Femur (tissue), 1 donor: ENCODE data around the gene DLG5.
A peak's percentile ranks its signal among the peaks of the same experiment; 100 is the strongest.

Source experiments
- DNase-seq: peaks from one replicate; pipeline ENCODE4 v3.0.0-alpha.2; 2017

Gene DLG5

GRCh38 chr10:77926566-77927401 is at the start of gene DLG5:
TSS of gene DLG5 (minus strand) at chr10:77926755. CDS start at chr10:77926520, 235 bp downstream.
- DNase-seq: peak; percentile 82

GRCh38 chr10:77975086-77975666 is 48.6 kb upstream of the DLG5 start:
- no peak for DNase-seq

- no peak for DNase-seq
Measured at GRCh38 chr10:77974396-77975074, 48.0 kb upstream of the DLG5 start.

GRCh38 chr10:77973276-77973675 is 46.7 kb upstream of the DLG5 start:
- no peak for DNase-seq

- no peak for DNase-seq
Measured at GRCh38 chr10:77972148-77972547, 45.6 kb upstream of the DLG5 start.

- DNase-seq: no peak
Measured at GRCh38 chr10:77971804-77972144, 45.2 kb upstream of the DLG5 start.

GRCh38 chr10:77970869-77971803 is 44.6 kb upstream of the DLG5 start:
- peak; percentile 87 for DNase-seq

GRCh38 chr10:77969114-77969513 is 42.6 kb upstream of the DLG5 start:
- peak; percentile 48 for DNase-seq

GRCh38 chr10:77967611-77968022 is 41.1 kb upstream of the DLG5 start:
- DNase-seq: peak; percentile 47

GRCh38 chr10:77965294-77965693 is 38.7 kb upstream of the DLG5 start:
- DNase-seq: no peak

GRCh38 chr10:77964811-77965210 is 38.3 kb upstream of the DLG5 start:
- DNase-seq: no peak

- no peak for DNase-seq
Measured at GRCh38 chr10:77963901-77964300, 37.3 kb upstream of the DLG5 start.

- DNase-seq: no peak
Measured at GRCh38 chr10:77962350-77963146, 36.0 kb upstream of the DLG5 start.

- no peak for DNase-seq
Measured at GRCh38 chr10:77961668-77962067, 35.1 kb upstream of the DLG5 start.

- no peak for DNase-seq
Measured at GRCh38 chr10:77960829-77961329, 34.3 kb upstream of the DLG5 start.

GRCh38 chr10:77959887-77960455 is 33.4 kb upstream of the DLG5 start:
- DNase-seq: no peak

GRCh38 chr10:77959384-77959783 is 32.8 kb upstream of the DLG5 start:
- DNase-seq: no peak

GRCh38 chr10:77955136-77955535 is 28.6 kb upstream of the DLG5 start:
- DNase-seq: no peak

- DNase-seq: peak; percentile 36
Measured at GRCh38 chr10:77949167-77949566, 22.6 kb upstream of the DLG5 start.

- DNase-seq: no peak
Measured at GRCh38 chr10:77946084-77946483, 19.5 kb upstream of the DLG5 start.

- DNase-seq: no peak
Measured at GRCh38 chr10:77944519-77944918, 18.0 kb upstream of the DLG5 start.
